Measurements from ENCODE around the gene GPANK1. TPM values are rescaled to one million over a fixed set of nuclear protein-coding genes. Genes with fewer than 3 reads are reported as not detected.

Gene GPANK1
- total and polyA plus RNA-seq, 9 of the 15 experiments (the other 6 are each of a cell fraction or from before 2014, with no cell fraction given): 32.2 to 111 (median 46.3) TPM

- TF ChIP-seq TCF15 (CRISPR knock-in tag; IDR thresholded peaks at IDR 0.05) (peak; percentile 84), FOS (IDR thresholded peaks at IDR 0.05; ENCODE audit: extremely low read depth, insufficient read length) (no peak), MCM3 (IDR thresholded peaks at IDR 0.05) (no peak), KAT8 (IDR thresholded peaks at IDR 0.05; ENCODE audit: low read depth) (no peak), TGIF2 (CRISPR knock-in tag; IDR thresholded peaks at IDR 0.05) (0 out of 2 replicates have a peak, but pooled peaks have one; percentile 38), ETV5 (CRISPR knock-in tag; IDR thresholded peaks at IDR 0.05; ENCODE audit: low read depth) (no peak; the same call in 1 of the 2 replicates), CHAMP1 (IDR thresholded peaks at IDR 0.05) (no peak), ZKSCAN3 (CRISPR knock-in tag; IDR thresholded peaks at IDR 0.05) (no peak), TRIM25 (IDR thresholded peaks at IDR 0.05; ENCODE audit: borderline replicate concordance) (no peak; the same call in 1 of the 2 replicates), BMI1 (IDR thresholded peaks at IDR 0.05; ENCODE audit: low read length) (no peak), NFYB (IDR thresholded peaks at IDR 0.05; ENCODE audit: extremely low read depth, insufficient read length) (no peak), MLX (CRISPR knock-in tag; conservative IDR thresholded peaks at IDR 0.05) (0 out of 4 replicates have a peak, but pooled peaks of 1 of the 2 experiments have one; percentile 34), ELF1 (tag; IDR thresholded peaks at IDR 0.05) (no peak), PPARD (CRISPR knock-in tag; IDR thresholded peaks at IDR 0.05) (no peak), ZNF277 (CRISPR knock-in tag; IDR thresholded peaks at IDR 0.05; ENCODE audit: borderline replicate concordance) (0 out of 2 replicates have a peak, but pooled peaks have one; percentile 18), ARID3B (CRISPR knock-in tag; IDR thresholded peaks at IDR 0.05; ENCODE audit: borderline replicate concordance) (0 out of 2 replicates have a peak, but pooled peaks have one; percentile 44), MXI1 (IDR thresholded peaks at IDR 0.05; ENCODE audit: low read depth, low read length) (0 out of 2 replicates have a peak, but pooled peaks have one; percentile 5)
These were observed 5.0 kb downstream of the GPANK1 start (continued) for GRCh38 chr6:31659649-31660380.
